Activated naive CD4-positive, alpha-beta T cell treated with anti-CD3 and anti-CD28 coated beads for 36 hours (primary cell): ENCODE results near the gene CHAD. TPM values are rescaled to one million over a fixed set of nuclear protein-coding genes. Genes with fewer than 3 reads are reported as not detected.
"Not testable (repeated sequence)": the region's sequence is repeated elsewhere in the genome, so short reads cannot be mapped to it uniquely, and the experiment has no call there.

ENCODE experiments used
- CTCF ChIA-PET: fragments of 350-600 bp; sonication (Branson Sonifier 250); formaldehyde crosslinking; loops from one replicate; lab custom pipeline; 2021; ENCODE audit warnings: antibody characterized with exemption; lab: Charles Lee
- DNase-seq: peaks from one replicate; pipeline ENCODE4 v3.0.0-alpha.2; 2020
- H3K27ac Mint-ChIP-seq: one replicate; pipeline ENCODE4 v1.8.0; 2021; ENCODE audit warnings: mild to moderate bottlenecking, mixed read lengths
- H3K27me3 Mint-ChIP-seq: one replicate; pipeline ENCODE4 v1.8.0; 2021; ENCODE audit warnings: low read depth, mixed read lengths
- H3K36me3 Mint-ChIP-seq: one replicate; pipeline ENCODE4 v1.8.0; 2021; ENCODE audit warnings: low read depth, mixed read lengths
- H3K4me1 Mint-ChIP-seq: one replicate; pipeline ENCODE4 v1.8.0; 2021; ENCODE audit warnings: low read depth, mixed read lengths
- H3K4me3 Mint-ChIP-seq: one replicate; pipeline ENCODE4 v1.8.0; 2021; ENCODE audit warnings: mild to moderate bottlenecking, moderate library complexity, mixed read lengths
- H3K9me3 Mint-ChIP-seq: one replicate; pipeline ENCODE4 v1.8.0; 2021; ENCODE audit warnings: mixed read lengths
- intact Hi-C: fragments of 100-400 bp; cut with micrococcal nuclease; formaldehyde crosslinking; loops from one replicate; pipeline ENCODE4 v1.15.1; 2023
- total RNA-seq, 2 experiments: library from RNA; stranded (reverse); gene quantifications; one replicate each; pipeline ENCODE4 v1.2.3, GENCODE V29; 2021

The CHAD gene
- total RNA-seq, 2 experiments from 2014 or later = not detected

DNA sequence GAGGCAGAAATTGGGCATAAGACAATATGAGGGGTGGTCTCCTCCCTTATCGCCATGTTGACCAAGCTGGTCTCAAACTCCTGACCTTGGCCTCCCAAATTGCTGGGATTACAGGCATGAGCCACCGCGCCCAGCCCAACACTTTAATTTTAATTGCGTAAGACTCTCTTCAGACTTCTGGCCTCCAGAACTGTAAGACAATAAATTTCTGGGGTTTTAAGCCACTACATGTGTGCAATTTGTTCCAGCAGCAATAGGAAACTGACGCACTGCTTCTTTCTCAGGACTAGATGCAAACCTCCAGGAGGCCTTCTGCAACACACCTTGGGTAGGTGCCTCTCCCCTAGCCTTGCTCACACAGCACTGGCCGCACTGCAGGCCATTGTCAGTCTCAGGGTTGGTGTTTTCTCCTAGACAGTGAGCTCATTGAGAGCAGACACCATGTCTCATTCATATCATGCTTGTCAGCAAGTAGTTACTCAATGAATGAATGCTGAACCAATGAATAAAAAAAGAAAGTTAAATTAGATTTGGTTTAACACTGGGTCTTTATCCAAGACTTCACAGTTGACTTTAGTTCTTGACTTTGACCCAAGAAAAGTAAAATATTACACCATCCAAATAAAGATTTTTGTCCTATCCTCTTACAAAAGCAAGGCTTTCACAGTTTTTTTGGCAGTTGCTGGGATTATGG, 48.1 kb downstream of the CHAD start:
- Mint-ChIP-seq H3K4me3 (no peak overlapping the region), H3K9me3 (peaks cover 2% of the 10 kb centered on the region), H3K4me1 (peaks cover 14% of the 10 kb centered on the region), H3K36me3 (no peaks in the 10 kb centered on the region), H3K27me3 (no peaks in the 10 kb centered on the region), H3K27ac (peak overlapping the region; percentile 82)
- no peak for DNase-seq
- intact Hi-C loops = no loop called here
- CTCF ChIA-PET = interaction anchor here (0.6 to 3.7 kb wide), 2 partner anchors 23 to 61 kb away, joined by 3 to 25 read pairs; partner anchors contain the start of gene LRRC59

GRCh38 chr17:50419577-50419976, 49.1 kb downstream of the CHAD start:
- H3K27ac Mint-ChIP-seq, H3K9me3 Mint-ChIP-seq: not testable (repeated sequence)
- CTCF ChIA-PET = interaction anchor here (3.7 kb wide), 1 partner anchor 22 kb away, joined by 25 read pairs; the partner anchor contains the start of gene LRRC59

GRCh38 chr17:50414808-50415207, 53.9 kb downstream of the CHAD start:
- peaks cover 2% of the 10 kb centered on the region for H3K9me3 Mint-ChIP-seq

More at GRCh38 chr17:50419577-50419976, 49.1 kb downstream of the CHAD start:
- intact Hi-C loops, H3K4me3 Mint-ChIP-seq, H3K27me3 Mint-ChIP-seq, H3K36me3 Mint-ChIP-seq, DNase-seq: not testable (repeated sequence)
- H3K4me1 Mint-ChIP-seq = peaks cover 12% of the 10 kb centered on the region

More at GRCh38 chr17:50414808-50415207, 53.9 kb downstream of the CHAD start:
- H3K4me3 Mint-ChIP-seq = no peak overlapping the region
- CTCF ChIA-PET = no interaction called here
- no peaks in the 10 kb centered on the region for H3K27me3 Mint-ChIP-seq
- H3K36me3 Mint-ChIP-seq = no peaks in the 10 kb centered on the region
- no peaks in the 10 kb centered on the region for H3K4me1 Mint-ChIP-seq
- no peak for DNase-seq
- intact Hi-C loops = no loop called here
- H3K27ac Mint-ChIP-seq = no peak overlapping the region

Other genes starting within 250 kb of the CHAD start
- not detected for gene TMEM92, start 194.4 kb downstream of the CHAD start, total RNA-seq
- gene XYLT2, start 122.8 kb downstream of the CHAD start, total RNA-seq = 10 to 100 TPM; 21.1 to 21.8 TPM
- 10 to 100 TPM; 55.1 to 58.2 TPM for gene MRPL27, start 95.7 kb downstream of the CHAD start, total RNA-seq
- gene EME1, start 95.7 kb downstream of the CHAD start, total RNA-seq = 10 to 100 TPM; 68.9 to 69.8 TPM
- 10 to 100 TPM; 48.1 to 50.1 TPM for gene LRRC59, start 71.4 kb downstream of the CHAD start, total RNA-seq
- gene ACSF2, start 42.7 kb downstream of the CHAD start, total RNA-seq = 10 to 100 TPM; 19.7 to 20.7 TPM
- gene RSAD1, start 10.0 kb upstream of the CHAD start, total RNA-seq = 10 to 100 TPM; 39.2 to 40.4 TPM
- 1 to 10 TPM; 5.5 to 5.8 TPM for gene MYCBPAP, start 39.6 kb upstream of the CHAD start, total RNA-seq
- not detected for gene EPN3, start 63.9 kb upstream of the CHAD start, total RNA-seq
- 10 to 100 TPM; 15.8 to 16.1 TPM for gene SPATA20, start 78.3 kb upstream of the CHAD start, total RNA-seq
- under 1 TPM; 0.22 to 0.24 TPM for gene CACNA1G, start 91.8 kb upstream of the CHAD start, total RNA-seq
- not detected for gene ABCC3, start 166.0 kb upstream of the CHAD start, total RNA-seq
- gene ANKRD40, start 239.0 kb upstream of the CHAD start, total RNA-seq = 10 to 100 TPM; 25.7 to 26.5 TPM